Measurements from ENCODE around the gene S100A1.
"Not testable (repeated sequence)": the region's sequence is repeated elsewhere in the genome, so short reads cannot be mapped to it uniquely, and the experiment has no call there.

Gene S100A1

GRCh38 chr1:153667439-153667838 is 39.2 kb downstream of the S100A1 start:
- Histone ChIP-seq H2BK15ac (ENCODE audit: low read length) (no peak overlapping the region), H3K23ac (ENCODE audit: low read depth, low read length, poor library complexity) (no peak overlapping the region), H3K4ac (ENCODE audit: low read length) (no peak overlapping the region), H3K9me3 (replicated peaks in 1 of 2; ENCODE audit: control insufficient read depth in 2 of 2, insufficient read depth in 1 of 2, low read depth in 1 of 2, low read length in 2 of 2) (no peaks in the 10 kb centered on the region), H3K4me3 (ENCODE audit: low read length in 2 of 2) (no peak overlapping the region), H2AK5ac (ENCODE audit: low read depth, low read length) (no peak overlapping the region), H2BK12ac (ENCODE audit: low read length) (no peak overlapping the region), H3K14ac (ENCODE audit: low read length) (no peak overlapping the region), H2BK5ac (ENCODE audit: low read length) (no peak overlapping the region), H3K4me1 (ENCODE audit: control insufficient read depth in 2 of 2, insufficient read depth in 1 of 2, low read depth in 1 of 2, low read length in 2 of 2) (peaks cover 3 to 9% of the 10 kb centered on the region in 2 donors), H3K79me1 (ENCODE audit: low read depth, low read length) (peaks cover 3% of the 10 kb centered on the region), H2BK120ac (ENCODE audit: low read depth, low read length) (no peak overlapping the region), H3K27me3 (ENCODE audit: control insufficient read depth in 3 of 3, insufficient read depth in 3 of 3, low read depth in 1 of 3, low read length in 3 of 3) (no peaks in the 10 kb centered on the region), H3K36me3 (replicated peaks in 1 of 2; ENCODE audit: control insufficient read depth in 2 of 2, insufficient read depth in 2 of 2, low read length in 2 of 2) (peaks cover 52 to 77% of the 10 kb centered on the region in 2 donors), H4K91ac (ENCODE audit: low read depth, low read length, poor library complexity) (no peak overlapping the region), H2AFZ (ENCODE audit: low read length) (no peak overlapping the region), H3K4me2 (ENCODE audit: insufficient read depth, low read length, poor library complexity, severe bottlenecking) (no peak overlapping the region), H3K9ac (ENCODE audit: low read depth, low read length, poor library complexity) (no peak overlapping the region), H3K18ac (ENCODE audit: low read length) (no peak overlapping the region), H3K27ac (replicated peaks; ENCODE audit: low read length) (no peak overlapping the region), H4K8ac (ENCODE audit: low read depth, low read length) (no peak overlapping the region)
- no CpG with 5 or more reads among the region's 4 CpGs for WGBS, 2 donors (ENCODE audit: extremely low coverage in 2 of 2, insufficient read length in 2 of 2, insufficient replicate concordance in 1 of 2)
- no peak for DNase-seq (ENCODE audit: low spot score)

- not testable (repeated sequence) for H2BK120ac ChIP-seq (ENCODE audit: low read depth, low read length); H3K27ac ChIP-seq (replicated peaks; ENCODE audit: low read length); H3K4me3 ChIP-seq (ENCODE audit: low read length in 2 of 2); H3K9me3 ChIP-seq (replicated peaks in 1 of 2; ENCODE audit: control insufficient read depth in 2 of 2, insufficient read depth in 1 of 2, low read depth in 1 of 2, low read length in 2 of 2); H3K9ac ChIP-seq (ENCODE audit: low read depth, low read length, poor library complexity); H2BK12ac ChIP-seq (ENCODE audit: low read length); H3K27me3 ChIP-seq (ENCODE audit: control insufficient read depth in 3 of 3, insufficient read depth in 3 of 3, low read depth in 1 of 3, low read length in 3 of 3); H3K79me1 ChIP-seq (ENCODE audit: low read depth, low read length); H3K14ac ChIP-seq (ENCODE audit: low read length); DNase-seq (ENCODE audit: low spot score); H3K18ac ChIP-seq (ENCODE audit: low read length); H2AFZ ChIP-seq (ENCODE audit: low read length); H3K4ac ChIP-seq (ENCODE audit: low read length); H2BK5ac ChIP-seq (ENCODE audit: low read length); H3K23ac ChIP-seq (ENCODE audit: low read depth, low read length, poor library complexity); H3K4me2 ChIP-seq (ENCODE audit: insufficient read depth, low read length, poor library complexity, severe bottlenecking); H2BK15ac ChIP-seq (ENCODE audit: low read length); H4K8ac ChIP-seq (ENCODE audit: low read depth, low read length); H2AK5ac ChIP-seq (ENCODE audit: low read depth, low read length); H4K91ac ChIP-seq (ENCODE audit: low read depth, low read length, poor library complexity); H3K4me1 ChIP-seq (ENCODE audit: control insufficient read depth in 2 of 2, insufficient read depth in 1 of 2, low read depth in 1 of 2, low read length in 2 of 2)
- H3K36me3 ChIP-seq (replicated peaks in 1 of 2; ENCODE audit: control insufficient read depth in 2 of 2, insufficient read depth in 2 of 2, low read length in 2 of 2), result peaks cover 42 to 65% of the 10 kb centered on the region in 2 donors
- WGBS, 2 donors (ENCODE audit: extremely low coverage in 2 of 2, insufficient read length in 2 of 2, insufficient replicate concordance in 1 of 2), result no CpG with 5 or more reads among the region's 8 CpGs
These were observed 40.4 kb downstream of the S100A1 start for GRCh38 chr1:153668672-153669071.

GRCh38 chr1:153669606-153670005 is 41.4 kb downstream of the S100A1 start:
- WGBS, 2 donors (ENCODE audit: extremely low coverage in 2 of 2, insufficient read length in 2 of 2, insufficient replicate concordance in 1 of 2), result no CpG with 5 or more reads among the region's 6 CpGs

GRCh38 chr1:153670257-153670858 is 42.1 kb downstream of the S100A1 start:
- H2BK15ac ChIP-seq (ENCODE audit: low read length), result no peak overlapping the region
- peak overlapping the region; percentile 85 for H3K4me2 ChIP-seq (ENCODE audit: insufficient read depth, low read length, poor library complexity, severe bottlenecking)
- peak overlapping the region; percentile 93 for H3K9ac ChIP-seq (ENCODE audit: low read depth, low read length, poor library complexity)
- H3K9me3 ChIP-seq (replicated peaks in 1 of 2; ENCODE audit: control insufficient read depth in 2 of 2, insufficient read depth in 1 of 2, low read depth in 1 of 2, low read length in 2 of 2), result no peaks in the 10 kb centered on the region
- no peaks in the 10 kb centered on the region for H3K27me3 ChIP-seq (ENCODE audit: control insufficient read depth in 3 of 3, insufficient read depth in 3 of 3, low read depth in 1 of 3, low read length in 3 of 3)
- WGBS, 2 donors (ENCODE audit: extremely low coverage in 2 of 2, insufficient read length in 2 of 2, insufficient replicate concordance in 1 of 2), result no CpG with 5 or more reads among the region's 22 CpGs
- H3K4me3 ChIP-seq (ENCODE audit: low read length in 2 of 2), result peak overlapping the region; percentile 92 to 98
- H4K8ac ChIP-seq (ENCODE audit: low read depth, low read length), result no peak overlapping the region
- H3K27ac ChIP-seq (replicated peaks; ENCODE audit: low read length), result no peak overlapping the region
- no peak for DNase-seq (ENCODE audit: low spot score)
- peak overlapping the region; percentile 26 for H3K4ac ChIP-seq (ENCODE audit: low read length)
- H2BK5ac ChIP-seq (ENCODE audit: low read length), result peak overlapping the region; percentile 1
- peaks cover 3 to 9% of the 10 kb centered on the region in 2 donors for H3K4me1 ChIP-seq (ENCODE audit: control insufficient read depth in 2 of 2, insufficient read depth in 1 of 2, low read depth in 1 of 2, low read length in 2 of 2)
- peaks cover 3% of the 10 kb centered on the region for H3K79me1 ChIP-seq (ENCODE audit: low read depth, low read length)
- H2BK120ac ChIP-seq (ENCODE audit: low read depth, low read length), result no peak overlapping the region
- no peak overlapping the region for H2BK12ac ChIP-seq (ENCODE audit: low read length)
- H2AK5ac ChIP-seq (ENCODE audit: low read depth, low read length), result peak overlapping the region; percentile 99
- peak overlapping the region; percentile 79 for H3K18ac ChIP-seq (ENCODE audit: low read length)
- peak overlapping the region; percentile 57 for H2AFZ ChIP-seq (ENCODE audit: low read length)
- H3K23ac ChIP-seq (ENCODE audit: low read depth, low read length, poor library complexity), result peak overlapping the region; percentile 18
- H4K91ac ChIP-seq (ENCODE audit: low read depth, low read length, poor library complexity), result no peak overlapping the region
- H3K36me3 ChIP-seq (replicated peaks in 1 of 2; ENCODE audit: control insufficient read depth in 2 of 2, insufficient read depth in 2 of 2, low read length in 2 of 2), result peaks cover 31 to 48% of the 10 kb centered on the region in 2 donors
- no peak overlapping the region for H3K14ac ChIP-seq (ENCODE audit: low read length)

More at GRCh38 chr1:153669606-153670005, 41.4 kb downstream of the S100A1 start:
- Histone ChIP-seq H3K79me1 (ENCODE audit: low read depth, low read length) (peaks cover 3% of the 10 kb centered on the region), H3K36me3 (replicated peaks in 1 of 2; ENCODE audit: control insufficient read depth in 2 of 2, insufficient read depth in 2 of 2, low read length in 2 of 2) (peaks cover 36 to 56% of the 10 kb centered on the region in 2 donors), H3K9me3 (replicated peaks in 1 of 2; ENCODE audit: control insufficient read depth in 2 of 2, insufficient read depth in 1 of 2, low read depth in 1 of 2, low read length in 2 of 2) (no peaks in the 10 kb centered on the region), H3K4ac (ENCODE audit: low read length) (no peak overlapping the region), H3K4me2 (ENCODE audit: insufficient read depth, low read length, poor library complexity, severe bottlenecking) (peak overlapping the region; percentile 85), H4K8ac (ENCODE audit: low read depth, low read length) (no peak overlapping the region), H2BK120ac (ENCODE audit: low read depth, low read length) (no peak overlapping the region), H3K4me1 (ENCODE audit: control insufficient read depth in 2 of 2, insufficient read depth in 1 of 2, low read depth in 1 of 2, low read length in 2 of 2) (peaks cover 3 to 9% of the 10 kb centered on the region in 2 donors), H2BK5ac (ENCODE audit: low read length) (no peak overlapping the region), H3K27me3 (ENCODE audit: control insufficient read depth in 3 of 3, insufficient read depth in 3 of 3, low read depth in 1 of 3, low read length in 3 of 3) (no peaks in the 10 kb centered on the region), H3K9ac (ENCODE audit: low read depth, low read length, poor library complexity) (no peak overlapping the region), H2AK5ac (ENCODE audit: low read depth, low read length) (no peak overlapping the region), H3K27ac (replicated peaks; ENCODE audit: low read length) (no peak overlapping the region), H3K23ac (ENCODE audit: low read depth, low read length, poor library complexity) (no peak overlapping the region), H3K18ac (ENCODE audit: low read length) (no peak overlapping the region), H4K91ac (ENCODE audit: low read depth, low read length, poor library complexity) (no peak overlapping the region), H2BK12ac (ENCODE audit: low read length) (no peak overlapping the region), H2BK15ac (ENCODE audit: low read length) (no peak overlapping the region), H2AFZ (ENCODE audit: low read length) (no peak overlapping the region), H3K14ac (ENCODE audit: low read length) (no peak overlapping the region), H3K4me3 (ENCODE audit: low read length in 2 of 2) (peak overlapping the region; percentile 92 to 98)
- DNase-seq (ENCODE audit: low spot score), result no peak
